ENCODE results near the gene GRIK2.

The GRIK2 gene

DNA sequence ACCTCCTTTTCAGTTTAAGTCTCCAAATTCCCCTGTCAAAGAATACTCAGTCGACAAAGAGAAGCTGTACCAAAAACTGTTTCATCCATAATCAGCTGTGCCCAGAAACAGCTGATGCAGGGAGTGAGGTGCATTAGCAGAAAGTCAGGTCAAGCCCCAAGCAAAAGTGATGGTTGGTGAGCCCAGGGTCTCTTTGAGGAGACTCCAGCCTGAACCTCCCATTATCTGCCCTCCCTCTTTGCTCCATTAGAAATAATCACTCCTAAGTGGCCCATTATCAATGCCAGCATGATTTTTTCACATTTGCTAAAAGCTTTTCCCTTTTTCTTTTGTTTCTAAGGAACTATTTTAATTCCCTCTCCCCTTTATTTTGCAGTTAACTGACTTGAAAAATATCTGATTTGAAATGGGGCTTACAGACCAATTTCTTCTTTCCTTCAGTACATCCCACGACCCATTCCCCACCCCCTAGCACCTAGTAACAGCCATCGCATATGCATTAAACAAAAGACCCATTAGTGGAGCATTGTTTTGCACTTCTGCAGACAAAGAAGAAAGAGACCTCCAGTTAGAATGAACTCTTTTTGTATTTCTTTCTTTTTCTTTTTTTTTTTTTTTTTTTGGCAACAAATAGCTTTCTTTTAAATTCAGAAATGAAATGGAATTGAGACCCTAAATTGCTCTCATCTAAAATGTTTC lies 257.0 kb downstream of the GRIK2 start:
- DNase-seq, result no peak

DNA sequence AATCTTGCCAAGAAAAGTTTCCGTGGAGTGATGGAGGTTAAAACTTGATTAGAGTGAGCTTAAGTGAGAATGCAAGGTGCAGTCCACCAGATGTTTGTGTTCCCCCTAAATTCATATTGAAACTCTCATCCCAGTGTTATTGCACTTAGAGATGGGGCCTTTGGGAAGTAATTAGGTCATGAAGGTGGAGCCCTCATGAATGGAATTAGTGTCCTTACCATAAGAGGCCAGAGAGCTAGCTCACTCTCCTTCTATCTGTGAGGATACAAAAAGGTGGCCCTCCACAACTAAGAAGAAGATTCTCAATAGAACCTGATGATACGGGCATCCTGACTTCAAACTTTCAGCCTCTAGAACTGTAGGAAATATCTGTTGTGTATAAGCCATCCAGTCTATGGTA lies 258.6 kb downstream of the GRIK2 start:
- no peak for DNase-seq

DNA sequence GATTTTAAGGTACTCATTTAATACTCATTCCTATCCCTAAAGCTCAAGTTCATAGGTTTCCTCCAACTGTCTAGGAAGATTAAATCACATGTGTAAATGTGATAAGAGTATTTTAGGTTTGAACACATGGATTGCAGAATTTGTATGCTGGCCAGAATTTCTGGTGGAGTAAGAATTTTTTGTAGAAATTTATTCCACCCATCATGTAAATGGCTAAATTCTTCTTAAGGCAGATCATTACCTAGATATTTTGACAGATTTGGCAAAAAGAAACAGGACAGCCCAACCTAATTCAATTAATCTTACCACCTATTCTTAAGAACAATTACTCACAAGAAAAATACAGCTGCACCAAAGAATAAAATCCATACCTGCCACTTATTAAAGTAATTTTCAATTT lies 261.6 kb downstream of the GRIK2 start:
- DNase-seq, result no peak

DNA sequence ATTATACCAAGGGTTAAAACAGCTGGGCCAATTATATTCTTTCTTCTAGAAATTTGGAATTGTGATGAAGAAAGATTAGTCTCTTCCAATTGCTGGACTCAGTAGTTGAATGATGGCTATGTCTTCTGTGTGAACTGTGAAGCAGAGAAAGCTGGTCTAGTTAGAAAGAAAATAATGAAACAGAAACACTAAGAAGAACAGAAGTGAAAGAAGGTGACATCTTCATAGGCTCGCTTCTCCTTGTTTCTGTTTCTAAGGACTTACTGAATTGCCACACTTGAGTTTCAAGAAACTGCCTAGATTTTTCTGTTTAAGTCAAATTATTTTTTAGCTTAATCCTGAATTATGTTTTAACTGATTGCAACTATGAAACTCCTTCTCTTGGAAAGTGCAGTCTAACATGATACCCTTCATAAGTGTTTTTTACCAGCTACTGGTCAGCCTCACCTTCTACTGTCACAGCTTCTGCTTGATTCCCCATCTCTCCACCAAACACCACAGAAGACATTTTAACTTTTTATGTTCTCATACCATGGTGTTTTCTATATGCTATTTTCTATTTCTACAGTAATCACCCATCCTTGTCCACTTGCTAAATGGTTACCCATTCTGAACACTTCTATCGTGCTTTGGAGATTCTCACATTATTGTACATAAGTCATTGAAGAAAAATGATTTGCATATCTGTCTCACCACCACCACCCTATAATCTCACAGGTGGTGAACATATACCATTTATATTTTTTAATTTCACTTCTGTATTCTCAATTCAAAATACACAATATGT lies 268.8 kb downstream of the GRIK2 start:
- no peak for DNase-seq

DNA sequence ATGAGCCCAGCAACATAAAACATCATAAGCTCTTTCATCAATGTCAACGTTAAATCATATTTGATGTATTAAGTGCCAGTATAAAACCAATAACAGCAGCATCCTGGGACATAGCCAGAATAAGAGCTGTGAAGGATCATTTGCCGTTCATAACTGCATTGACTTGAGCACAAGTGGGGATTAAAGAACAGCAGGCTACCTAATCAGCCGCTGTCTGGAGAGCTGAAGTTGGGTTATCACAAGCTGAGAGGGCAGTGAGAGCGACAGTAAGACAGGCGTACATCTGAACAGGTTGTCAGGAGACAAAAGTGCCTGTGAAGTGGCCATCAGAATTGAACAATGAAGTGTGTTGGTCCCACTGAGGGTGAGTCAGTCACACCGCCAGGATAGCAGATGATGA lies 269.6 kb downstream of the GRIK2 start:
- DNase-seq, result no peak

DNA sequence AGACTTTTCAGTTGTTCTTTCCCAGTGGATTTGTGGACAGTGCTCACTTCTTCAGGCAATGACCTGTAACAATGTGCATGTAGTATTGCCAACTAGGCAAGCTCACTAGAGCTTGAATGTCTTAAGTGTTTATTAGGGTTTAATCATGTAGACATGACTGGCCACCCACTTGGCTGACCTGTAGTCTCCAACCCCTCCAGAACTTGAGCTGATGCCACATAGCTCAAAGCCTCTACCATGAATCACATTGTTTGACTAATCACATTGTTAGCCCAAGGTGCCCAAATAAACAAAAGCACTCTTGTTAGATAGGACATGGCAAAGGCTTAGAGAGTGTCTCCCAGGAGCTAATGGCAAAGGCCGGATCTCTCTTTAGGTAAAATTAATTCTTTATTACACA lies 272.7 kb downstream of the GRIK2 start:
- DNase-seq, result no peak

DNA sequence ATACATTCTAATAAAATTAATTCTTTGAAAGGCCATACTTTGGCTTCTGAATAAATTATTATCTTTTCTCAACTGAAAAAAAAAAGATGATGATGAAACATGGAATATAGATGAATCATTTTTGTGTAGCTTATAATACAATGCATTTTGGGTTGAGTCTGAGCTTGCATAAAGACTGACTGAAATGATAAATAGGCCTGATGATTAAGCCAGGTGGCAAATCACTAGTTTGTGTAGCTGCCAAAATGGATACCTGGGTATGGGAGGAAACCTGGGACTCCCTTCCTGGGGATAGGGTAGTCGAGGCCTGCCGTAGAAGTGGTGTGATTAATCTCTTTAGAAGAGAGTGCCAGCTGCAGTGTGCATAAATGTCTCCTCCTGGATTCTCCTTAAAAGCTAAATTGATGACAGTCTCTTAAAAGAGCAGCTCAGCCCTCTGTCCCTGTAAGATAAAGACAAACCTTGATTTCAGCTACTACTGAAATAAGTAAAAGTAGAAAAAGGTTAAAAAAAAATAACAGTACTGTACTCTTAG lies 275.1 kb downstream of the GRIK2 start:
- no peak for DNase-seq

DNA sequence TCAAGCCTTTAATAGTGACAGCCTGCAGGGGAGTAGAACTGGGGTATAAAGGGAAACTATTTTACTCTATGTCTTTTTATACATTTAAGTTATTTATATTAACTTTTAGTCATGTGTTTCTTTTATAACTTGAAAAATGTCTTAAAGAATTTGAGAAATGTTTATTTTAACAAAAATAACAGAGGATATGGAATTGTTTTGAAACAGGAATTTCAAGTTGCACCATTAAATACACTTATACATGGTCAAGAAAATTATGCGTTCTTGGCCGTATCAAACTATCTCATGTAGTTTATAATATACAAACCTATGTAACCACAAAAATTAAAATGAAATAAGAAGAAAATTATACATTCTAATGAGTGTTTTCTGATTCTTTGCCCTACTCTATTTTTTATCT lies 282.7 kb downstream of the GRIK2 start:
- no peak for DNase-seq

DNA sequence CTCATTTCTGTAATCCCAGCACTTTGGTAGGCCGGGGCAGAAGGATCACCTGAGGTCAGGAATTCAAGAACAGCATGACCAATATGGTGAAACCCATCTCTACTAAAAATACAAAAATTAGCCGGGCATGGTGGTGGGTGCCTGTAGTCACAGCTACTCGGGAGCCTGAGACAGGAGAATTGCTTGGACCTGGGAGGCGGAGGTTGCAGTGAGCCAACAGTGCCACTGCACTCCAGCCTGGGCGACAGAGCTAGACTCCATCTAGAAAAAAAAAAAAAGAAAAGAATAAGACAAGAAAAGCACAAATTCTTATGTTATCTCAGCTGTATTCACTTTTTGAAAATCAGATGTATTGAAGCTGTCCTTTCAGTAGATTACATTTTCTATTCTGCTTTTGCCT lies 289.4 kb downstream of the GRIK2 start:
- no peak for DNase-seq

DNA sequence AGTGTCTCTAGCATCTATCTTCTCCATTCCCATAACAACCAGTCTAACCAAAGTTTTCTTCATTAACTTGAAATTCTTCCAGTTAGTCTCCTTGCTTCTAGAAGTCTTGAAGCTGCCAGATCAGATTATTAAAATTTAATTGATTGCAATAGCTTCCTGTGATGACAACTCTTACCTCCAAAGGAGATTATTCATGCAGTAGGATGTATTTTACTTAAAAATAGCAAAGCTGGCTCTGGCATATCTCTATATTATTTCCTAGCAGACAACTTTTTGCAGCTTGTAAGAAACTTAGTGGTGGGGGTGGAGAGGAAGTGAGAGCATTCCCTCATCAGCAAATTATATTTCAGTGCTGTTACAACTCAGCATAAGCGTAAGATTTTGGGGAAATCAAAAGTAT lies 290.4 kb downstream of the GRIK2 start:
- no peak for DNase-seq

DNA sequence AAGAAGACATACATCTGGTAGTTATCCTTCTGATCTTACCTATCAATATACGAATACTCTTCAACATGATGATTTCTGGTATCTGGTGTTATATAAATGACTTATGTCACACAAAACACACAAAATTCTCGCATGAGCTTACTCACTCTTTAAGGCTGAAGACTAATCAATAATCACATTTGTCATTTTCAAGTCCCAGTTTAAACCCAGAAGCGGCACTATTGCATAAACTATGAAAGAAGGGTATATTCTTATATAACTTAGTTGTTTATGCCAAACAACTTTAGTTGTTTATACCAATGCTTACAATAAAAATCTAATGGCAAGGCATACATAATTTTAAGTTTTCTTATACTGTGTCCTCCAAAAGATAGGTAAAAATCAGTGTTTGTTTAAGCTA lies 293.1 kb downstream of the GRIK2 start:
- DNase-seq, result no peak

DNA sequence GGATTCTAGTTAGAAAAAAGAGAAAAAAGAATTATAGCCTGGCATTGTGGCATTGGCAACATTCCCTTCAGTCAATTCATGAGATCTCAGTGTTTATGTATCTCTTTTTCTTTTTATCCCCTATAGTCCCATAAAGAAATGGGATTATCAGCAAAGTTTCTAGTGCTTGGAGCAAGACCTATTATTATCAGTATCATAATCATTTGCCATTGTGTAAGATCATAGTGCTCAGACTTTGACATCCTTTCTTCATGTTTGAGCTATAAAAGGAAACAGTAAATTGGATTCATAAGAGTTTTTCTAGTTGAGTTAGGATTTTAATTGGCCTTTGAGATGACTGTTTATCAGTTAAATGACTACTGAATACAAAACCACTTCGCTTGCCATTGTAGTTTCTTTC lies 295.6 kb downstream of the GRIK2 start:
- no peak for DNase-seq

DNA sequence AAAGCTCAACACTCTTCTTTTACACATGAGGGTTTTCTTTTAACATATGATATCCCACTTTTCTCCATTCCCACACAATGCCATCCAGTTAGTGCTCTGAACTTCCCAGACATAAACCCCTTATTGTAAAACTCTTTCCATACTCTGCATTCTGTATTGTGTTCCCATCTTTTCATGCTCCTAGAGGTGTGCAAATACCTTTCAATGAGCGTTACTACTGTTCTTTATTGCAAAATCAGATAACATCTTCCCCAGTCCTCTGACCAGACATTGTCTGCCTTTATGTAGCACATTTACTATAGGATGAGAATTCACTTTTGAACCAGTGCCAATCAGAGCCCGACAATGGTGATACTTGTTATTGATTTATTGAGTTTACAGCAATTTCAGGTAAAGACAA lies 296.2 kb downstream of the GRIK2 start:
- DNase-seq, result no peak

DNA sequence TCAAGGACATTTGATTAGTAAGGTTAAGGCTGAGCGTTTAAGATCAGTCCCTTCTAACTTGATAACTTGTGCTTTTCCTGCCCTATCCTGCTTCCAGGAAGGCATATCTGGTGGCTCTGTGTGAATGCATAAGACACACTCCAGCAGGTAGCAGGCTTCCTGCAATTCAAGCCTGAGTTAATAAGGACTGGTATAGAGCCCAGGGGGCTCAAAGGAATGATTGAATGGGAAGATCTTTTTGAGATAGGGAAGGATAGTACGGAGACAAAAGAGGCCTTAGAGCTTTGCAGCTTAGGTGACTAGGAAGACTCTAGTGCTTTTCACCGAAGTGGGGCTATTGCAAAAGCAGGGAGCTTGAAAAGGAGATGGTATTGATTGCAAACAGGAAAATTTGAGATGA lies 307.1 kb downstream of the GRIK2 start:
- no peak for DNase-seq

DNA sequence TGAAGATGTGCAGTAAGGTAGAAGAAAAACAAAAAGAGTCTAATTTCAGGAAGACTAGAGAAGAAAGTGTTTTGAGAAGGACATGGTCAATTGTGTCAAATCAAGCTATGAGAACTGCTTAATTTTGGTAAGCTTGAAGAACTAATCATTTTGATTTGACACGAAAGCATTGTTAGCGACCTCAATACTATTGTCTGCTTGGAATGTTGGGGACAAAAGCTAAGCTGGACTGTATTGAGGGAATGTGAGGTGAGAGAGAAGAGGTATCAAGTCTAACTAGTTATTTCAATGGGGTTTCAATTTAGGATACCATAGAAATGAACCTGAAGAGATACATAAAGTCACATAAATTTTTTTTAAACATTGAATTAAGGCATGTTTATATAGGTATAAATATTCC lies 309.8 kb downstream of the GRIK2 start:
- DNase-seq, result no peak

DNA sequence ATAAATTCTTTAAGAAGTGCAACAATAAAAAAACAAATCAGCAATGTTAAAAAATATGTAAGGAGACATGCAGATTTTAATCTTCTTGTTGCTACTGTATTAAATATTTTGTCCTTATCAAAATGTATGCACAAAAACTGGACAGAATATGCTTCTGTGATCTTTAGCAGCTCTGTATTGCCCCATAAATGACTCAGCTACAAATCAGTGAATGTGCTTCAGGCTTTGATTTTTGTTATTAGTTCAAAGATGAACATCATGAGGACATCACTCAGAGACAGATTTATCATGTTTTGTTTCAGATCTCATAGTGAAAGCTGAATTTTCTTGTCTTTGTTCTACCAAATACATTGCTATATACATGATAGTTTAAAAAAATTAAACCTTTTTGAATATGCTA lies 312.4 kb downstream of the GRIK2 start:
- DNase-seq, result no peak

DNA sequence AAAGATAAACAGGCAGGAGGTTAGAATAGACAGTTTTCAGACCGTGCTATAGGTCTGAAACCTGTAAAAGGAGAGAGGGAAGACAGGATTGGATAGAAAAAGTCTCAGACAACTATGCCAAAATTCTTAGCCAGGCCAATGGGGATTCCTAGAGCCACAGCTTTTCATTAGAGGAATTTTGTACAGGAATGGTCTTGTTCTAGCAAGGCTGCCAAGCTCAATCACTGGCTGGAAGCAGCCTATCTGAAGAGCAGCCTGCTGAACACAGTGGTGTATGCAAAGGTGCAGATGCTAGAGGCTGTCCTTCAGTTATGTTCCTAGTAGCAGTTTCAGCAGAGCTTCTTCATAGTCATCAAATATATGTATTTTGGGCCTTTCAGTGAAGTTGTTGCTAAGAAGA lies 313.1 kb downstream of the GRIK2 start:
- no peak for DNase-seq

DNA sequence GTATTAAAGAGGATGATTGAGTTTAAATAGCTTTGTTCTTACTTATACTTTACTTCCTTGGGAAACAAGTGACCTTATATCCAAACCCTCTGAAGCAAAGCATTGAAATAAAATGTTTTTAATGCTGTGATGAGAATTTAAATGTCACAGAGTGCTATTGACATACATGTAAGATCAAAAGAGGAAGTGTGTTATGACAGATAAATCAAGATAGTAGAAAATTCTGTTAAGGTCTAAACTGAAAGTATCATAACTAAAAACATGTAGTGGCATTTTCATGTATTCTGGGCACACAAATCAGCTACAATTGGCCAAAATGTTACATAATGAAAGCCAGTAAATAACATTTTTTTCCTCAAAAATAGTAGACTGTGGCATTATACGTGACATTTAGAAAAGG lies 318.0 kb downstream of the GRIK2 start:
- DNase-seq, result no peak

DNA sequence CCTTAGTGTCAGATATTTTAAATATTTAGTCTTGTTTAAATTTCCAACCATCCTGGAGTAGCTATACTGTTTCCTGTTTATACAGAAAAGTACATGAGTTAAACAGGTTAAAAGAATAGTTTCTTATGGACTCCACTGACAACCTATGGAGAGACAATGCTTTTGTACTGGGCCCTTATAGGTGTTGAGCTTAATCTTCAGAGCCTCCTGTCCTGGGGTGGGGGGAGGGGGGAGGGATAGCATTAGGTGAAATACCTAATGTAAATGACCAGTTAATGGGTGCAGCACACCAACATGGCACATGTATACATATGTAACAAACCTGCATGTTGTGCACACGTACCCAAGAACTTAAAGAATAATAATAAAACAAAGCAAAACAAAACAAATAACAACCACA lies 322.9 kb downstream of the GRIK2 start:
- no peak for DNase-seq

DNA sequence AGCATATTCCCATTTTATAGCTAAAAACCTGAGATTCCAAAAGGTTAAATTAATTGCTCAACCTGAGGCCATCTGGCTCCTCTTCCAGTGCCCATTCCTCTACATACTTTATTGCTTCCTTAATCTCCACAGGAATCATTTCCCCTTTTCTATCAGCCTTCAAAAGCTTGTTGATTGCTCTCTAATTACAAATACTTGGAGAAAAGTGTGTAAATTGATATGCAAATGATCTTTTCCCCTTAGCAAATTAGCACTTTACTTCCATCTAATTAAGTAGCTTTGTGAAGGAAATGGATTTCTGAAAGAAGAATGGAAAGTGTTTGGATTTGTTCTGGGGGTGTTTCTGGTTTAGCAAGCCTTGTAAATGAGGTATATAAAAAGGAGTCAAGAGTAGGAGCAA lies 323.3 kb downstream of the GRIK2 start:
- no peak for DNase-seq

DNA sequence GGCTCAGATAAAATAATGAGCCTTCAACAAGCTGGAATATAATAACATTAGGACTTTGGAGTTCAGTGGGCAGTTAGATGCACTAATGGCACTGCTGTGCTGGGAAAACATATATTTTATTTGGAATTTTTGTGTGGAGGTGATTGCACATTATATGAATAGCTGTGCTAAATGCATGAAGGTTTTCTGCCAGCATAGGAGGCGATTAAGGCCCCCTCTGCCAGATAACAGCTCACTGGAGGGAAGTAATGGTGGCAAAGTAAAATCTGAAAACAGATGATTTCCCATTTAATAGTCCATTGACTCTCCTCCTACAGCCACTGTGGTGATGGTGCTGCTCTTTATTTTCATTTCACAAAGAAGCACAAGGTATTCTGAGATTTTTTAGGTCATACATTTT lies 326.0 kb downstream of the GRIK2 start:
- no peak for DNase-seq

DNA sequence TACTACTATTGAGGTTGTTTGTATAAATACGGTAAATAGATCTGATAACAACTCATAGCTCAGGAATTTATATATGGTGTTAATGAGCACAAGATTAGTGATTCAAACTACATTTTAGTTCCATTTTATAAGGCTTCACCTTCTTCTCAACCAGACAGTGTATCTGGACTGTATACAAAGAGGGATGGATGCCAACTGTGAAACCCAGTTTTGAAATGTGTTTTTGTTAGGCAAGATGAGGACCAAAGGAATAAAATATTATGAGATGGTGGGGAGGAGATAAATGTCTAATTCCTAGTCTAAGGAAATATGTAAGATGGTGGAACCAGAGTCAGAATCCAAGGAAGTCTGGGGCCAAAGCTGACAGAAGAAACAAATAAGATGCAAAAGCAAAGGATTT lies 329.0 kb downstream of the GRIK2 start:
- DNase-seq, result no peak

DNA sequence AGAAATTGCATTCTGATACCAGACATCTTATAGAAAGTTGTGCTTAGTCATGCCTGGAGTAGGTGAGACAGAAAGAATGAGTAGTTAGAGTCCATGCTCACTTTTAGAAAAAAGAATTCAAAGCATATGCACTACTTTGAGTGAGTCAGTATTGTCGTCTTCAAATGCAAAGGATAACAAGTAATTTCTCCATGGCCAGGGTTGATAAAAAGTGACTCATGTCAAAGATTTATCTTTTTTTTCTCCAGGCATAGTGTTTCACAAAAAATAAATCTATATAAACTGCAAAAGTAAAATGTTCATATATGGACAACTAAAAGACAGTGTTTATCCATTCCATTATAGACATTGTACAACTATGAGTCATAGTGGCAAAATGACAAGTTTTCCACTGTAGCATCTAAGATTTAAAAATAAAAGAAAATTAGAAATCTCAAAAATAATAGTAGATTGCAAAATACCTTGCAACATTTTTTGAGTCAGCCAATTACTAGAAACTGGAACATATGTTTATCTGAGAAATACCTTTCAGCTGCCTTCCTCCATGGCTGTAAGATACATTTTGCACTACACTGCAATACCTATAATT lies 329.6 kb downstream of the GRIK2 start:
- no peak for DNase-seq

DNA sequence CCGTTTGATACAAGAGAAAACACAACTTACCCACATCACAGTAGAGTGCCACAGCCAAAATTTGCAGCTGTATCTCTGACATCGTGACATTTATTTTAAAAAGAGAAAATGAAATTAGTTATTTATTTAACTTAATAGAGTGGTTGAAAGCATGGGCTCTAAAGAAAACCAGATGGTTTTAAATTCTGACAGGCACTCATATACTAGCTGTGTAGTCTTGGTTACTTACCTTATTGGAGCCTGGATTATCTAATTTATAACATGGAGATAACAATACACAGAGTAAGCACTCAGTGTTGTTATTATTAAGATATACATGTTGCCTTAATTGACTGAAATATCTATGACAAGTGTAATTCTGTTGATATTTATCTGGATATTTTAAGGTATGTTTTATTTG lies 334.9 kb downstream of the GRIK2 start:
- no peak for DNase-seq

All from activated naive CD4-positive, alpha-beta T cell treated with anti-CD3 and anti-CD28 coated beads, Interleukin-2, amount 50 U/mL, for 16 hours (primary cell).